HFFc6 (cell line): ENCODE results near the gene TMEM239. TPM values are rescaled to one million over a fixed set of nuclear protein-coding genes. Genes with fewer than 3 reads are reported as not detected.

Source experiments
- DNase-seq: peaks from one replicate; pipeline ENCODE4 v3.0.0-alpha.2; 2018
- H3K27ac Mint-ChIP-seq: 2 replicates; pipeline ENCODE4 v1.8.0; 2020; ENCODE audit warnings: mild to moderate bottlenecking, mixed read lengths
- H3K27me3 Mint-ChIP-seq: 2 replicates; pipeline ENCODE4 v1.8.0; 2021; ENCODE audit warnings: mild to moderate bottlenecking, moderate library complexity, mixed read lengths; ENCODE audit not compliant: insufficient read depth
- H3K36me3 Mint-ChIP-seq: 2 replicates; pipeline ENCODE4 v1.8.0; 2021; ENCODE audit warnings: low read depth, mixed read lengths
- H3K4me1 Mint-ChIP-seq: 2 replicates; pipeline ENCODE4 v1.8.0; 2020; ENCODE audit warnings: low read depth, mixed read lengths
- H3K4me3 Mint-ChIP-seq: 2 replicates; pipeline ENCODE4 v1.8.0; 2020; ENCODE audit warnings: mild to moderate bottlenecking, moderate library complexity, mixed read lengths
- H3K9me3 Mint-ChIP-seq: 2 replicates; pipeline ENCODE4 v1.8.0; 2020; ENCODE audit warnings: mild to moderate bottlenecking, mixed read lengths
- total RNA-seq, 6 experiments: library from RNA; stranded (reverse); fragmentation: NEBNext Ultra II Directional; extraction: Animal tissue kit (Norgen Biotek cat#: 25700); gene quantifications; 2 replicates in 1 of 6; 3 replicates in 5 of 6; pipeline ENCODE4 v1.2.3, GENCODE V29; 2021
- TF ChIP-seq, protein P1 (sequence below): fragments of 200-600 bp; sonication (generic); IDR thresholded peaks from 2 replicates; pipeline ENCODE4 v1.5.0; 2021; ENCODE audit warnings: antibody characterized with exemption, mild to moderate bottlenecking

The TMEM239 gene
- total RNA-seq, 6 experiments from 2014 or later, result not detected

DNA sequence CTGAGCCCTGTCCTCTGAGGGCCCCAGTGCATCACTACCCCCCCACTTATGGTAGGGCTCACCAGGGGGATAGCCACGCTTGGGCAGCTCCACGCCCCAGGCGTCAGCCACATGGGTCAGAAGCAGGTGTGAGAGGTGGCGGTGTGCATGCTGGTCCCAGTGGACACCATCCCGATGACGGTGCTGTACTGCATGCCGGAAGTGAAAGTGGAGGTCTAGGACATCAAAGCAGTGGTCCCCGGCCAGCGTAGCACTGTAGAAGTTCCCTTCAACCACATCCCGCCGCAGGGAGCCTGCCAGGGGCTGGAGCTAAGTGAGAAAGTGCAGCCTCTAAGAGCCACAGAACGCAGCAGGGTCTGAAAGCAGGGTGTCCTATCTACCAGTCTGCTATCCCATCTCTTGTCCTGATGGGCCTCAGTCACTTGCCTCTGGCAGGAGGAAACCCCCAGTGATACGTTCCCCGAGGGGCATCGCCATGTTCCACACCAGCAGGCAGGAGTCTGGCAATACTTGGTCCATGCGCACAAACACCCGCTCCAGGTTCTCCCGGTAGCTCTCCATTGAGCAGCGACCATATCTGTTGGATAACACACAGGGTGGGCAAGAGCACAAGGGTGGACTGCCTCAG lies 22.1 kb downstream of the TMEM239 start:
- no peak overlapping the region for H3K4me3 Mint-ChIP-seq
- H3K36me3 Mint-ChIP-seq, result peaks cover 22% of the 10 kb centered on the region
- no peaks in the 10 kb centered on the region for H3K9me3 Mint-ChIP-seq
- TF ChIP-seq, protein P1, sequence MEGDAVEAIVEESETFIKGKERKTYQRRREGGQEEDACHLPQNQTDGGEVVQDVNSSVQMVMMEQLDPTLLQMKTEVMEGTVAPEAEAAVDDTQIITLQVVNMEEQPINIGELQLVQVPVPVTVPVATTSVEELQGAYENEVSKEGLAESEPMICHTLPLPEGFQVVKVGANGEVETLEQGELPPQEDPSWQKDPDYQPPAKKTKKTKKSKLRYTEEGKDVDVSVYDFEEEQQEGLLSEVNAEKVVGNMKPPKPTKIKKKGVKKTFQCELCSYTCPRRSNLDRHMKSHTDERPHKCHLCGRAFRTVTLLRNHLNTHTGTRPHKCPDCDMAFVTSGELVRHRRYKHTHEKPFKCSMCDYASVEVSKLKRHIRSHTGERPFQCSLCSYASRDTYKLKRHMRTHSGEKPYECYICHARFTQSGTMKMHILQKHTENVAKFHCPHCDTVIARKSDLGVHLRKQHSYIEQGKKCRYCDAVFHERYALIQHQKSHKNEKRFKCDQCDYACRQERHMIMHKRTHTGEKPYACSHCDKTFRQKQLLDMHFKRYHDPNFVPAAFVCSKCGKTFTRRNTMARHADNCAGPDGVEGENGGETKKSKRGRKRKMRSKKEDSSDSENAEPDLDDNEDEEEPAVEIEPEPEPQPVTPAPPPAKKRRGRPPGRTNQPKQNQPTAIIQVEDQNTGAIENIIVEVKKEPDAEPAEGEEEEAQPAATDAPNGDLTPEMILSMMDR, result no peak
- no peaks in the 10 kb centered on the region for H3K27me3 Mint-ChIP-seq
- H3K4me1 Mint-ChIP-seq, result peaks cover 23% of the 10 kb centered on the region
- DNase-seq, result no peak
- no peak overlapping the region for H3K27ac Mint-ChIP-seq

DNA sequence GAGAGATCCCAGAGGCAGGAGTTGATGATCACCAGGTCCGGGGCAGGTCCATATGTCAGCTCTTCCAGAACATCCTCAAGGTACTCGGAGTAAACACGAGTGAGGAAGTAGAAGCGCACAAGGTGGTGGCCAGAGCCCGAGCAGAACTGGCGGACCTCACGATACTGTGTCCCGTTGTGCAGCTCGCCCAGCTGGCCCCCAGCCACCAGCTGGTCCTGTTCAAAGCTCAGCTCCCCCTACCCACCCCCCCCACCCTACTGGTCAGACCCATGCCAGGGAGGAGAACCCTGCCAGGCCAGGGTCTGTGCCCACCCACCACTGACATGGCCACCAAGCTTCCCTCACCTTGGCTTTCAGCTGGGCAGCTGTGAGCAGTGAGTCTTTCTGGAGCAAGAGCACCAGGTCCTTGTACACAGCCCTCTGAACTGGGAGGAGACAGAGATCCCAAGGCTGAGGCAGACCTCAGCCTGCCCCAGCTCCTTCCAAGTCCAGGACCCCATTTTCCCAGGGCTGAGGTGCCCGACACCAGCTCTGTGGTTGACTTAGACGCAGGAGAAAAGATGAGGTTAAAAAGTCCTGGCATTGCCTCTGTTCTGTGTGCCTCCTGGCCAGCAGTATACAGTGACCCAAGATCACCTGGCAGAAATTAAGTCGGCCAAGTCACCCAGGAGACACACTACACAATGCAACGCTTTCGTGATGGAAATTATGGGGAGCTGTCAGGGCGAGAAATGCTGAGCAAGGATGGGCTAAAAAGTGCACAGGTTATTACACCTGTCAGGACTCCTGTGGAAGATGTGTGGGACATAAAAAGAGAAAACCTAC lies 22.9 kb downstream of the TMEM239 start:
- Mint-ChIP-seq H3K36me3 (peaks cover 27% of the 10 kb centered on the region), H3K9me3 (no peaks in the 10 kb centered on the region), H3K4me3 (peak overlapping the region; percentile 82), H3K27ac (peak overlapping the region; percentile 83), H3K27me3 (no peaks in the 10 kb centered on the region), H3K4me1 (peaks cover 23% of the 10 kb centered on the region)
- TF ChIP-seq, protein P1, result no peak
- no peak for DNase-seq

DNA sequence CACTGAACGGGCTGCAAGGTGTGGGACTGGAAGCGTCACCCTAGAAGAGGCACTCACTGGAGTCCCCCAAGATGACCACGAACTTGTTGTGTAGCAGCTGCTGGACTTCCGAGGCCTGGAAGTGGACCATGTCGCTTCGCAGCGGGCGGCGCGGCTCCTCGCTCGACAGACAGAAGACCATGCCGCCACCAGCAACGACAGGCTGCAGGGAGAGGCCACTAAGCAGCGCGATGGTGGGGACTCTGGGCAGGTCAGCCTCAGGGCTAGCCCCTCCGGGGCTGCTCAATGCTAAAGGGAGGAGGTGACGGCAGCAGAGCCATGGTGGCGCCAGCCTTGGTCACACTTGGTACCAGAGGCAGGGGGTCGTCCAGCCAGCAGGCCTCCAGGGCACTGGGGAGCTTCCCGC lies 23.6 kb downstream of the TMEM239 start:
- peaks cover 33% of the 10 kb centered on the region for H3K36me3 Mint-ChIP-seq
- TF ChIP-seq, protein P1, result no peak

DNA sequence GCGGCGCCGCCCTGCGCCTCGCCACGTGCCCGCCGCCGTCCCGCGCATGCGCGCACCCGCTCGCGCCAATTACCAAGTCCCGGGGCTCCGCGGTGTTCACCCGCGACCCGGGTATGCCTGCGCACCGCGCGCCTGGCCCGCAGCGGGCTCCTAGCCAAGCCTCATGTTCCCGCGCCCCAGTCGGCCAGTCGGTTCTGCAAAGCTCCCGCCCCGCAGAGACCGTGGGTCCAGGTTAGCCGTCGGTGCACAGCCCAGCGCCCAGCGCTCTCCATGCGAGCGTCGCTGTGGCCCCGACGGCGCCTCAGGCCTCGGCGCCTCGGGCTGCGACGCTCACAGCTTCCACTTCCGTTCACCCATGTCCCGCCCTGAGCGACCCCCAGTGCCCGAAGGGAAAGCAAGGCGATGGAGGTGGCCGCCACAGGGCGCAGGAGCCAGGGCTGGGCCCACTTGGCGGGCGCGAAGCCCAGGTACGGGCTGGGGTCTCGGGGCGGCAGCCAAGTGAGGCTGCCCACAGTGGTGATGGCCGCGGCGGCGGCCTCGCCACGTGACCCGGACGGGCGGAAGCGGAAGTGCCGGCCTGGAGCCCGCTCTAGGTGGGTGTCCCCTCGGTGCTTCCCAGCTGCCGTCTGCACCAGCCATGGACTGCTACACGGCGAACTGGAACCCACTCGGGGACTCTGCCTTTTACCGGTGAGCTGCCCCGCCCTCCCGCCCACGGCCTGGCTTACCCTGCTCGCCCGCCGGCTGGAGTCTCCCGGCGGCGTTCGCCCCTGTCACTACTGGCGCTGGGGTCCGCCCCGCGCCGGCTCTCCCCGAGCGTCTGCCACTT lies 24.2 kb downstream of the TMEM239 start, which contains the start of the genes PCED1A and VPS16:
Gene PCED1A, minus strand, starts transcription at position 518 of the 829 bp plus-strand sequence. CDS start 743 bp downstream, outside the sequence.
Gene VPS16, plus strand, starts transcription at position 608 of the 829 bp plus-strand sequence. Its CDS starts 30 bp downstream, at position 638.
- Mint-ChIP-seq H3K9me3 (no peaks in the 10 kb centered on the region), H3K27me3 (no peaks in the 10 kb centered on the region), H3K36me3 (peaks cover 27% of the 10 kb centered on the region), H3K27ac (peak within 1 kb of the TSS; percentile 90), H3K4me1 (peaks cover 23% of the 10 kb centered on the region), H3K4me3 (peak within 1 kb of the TSS; percentile 97)
- peak; percentile 80 for DNase-seq
- TF ChIP-seq, protein P1, result no peak

More for the DNA sequence above, 23.6 kb downstream of the TMEM239 start:
- H3K4me3 Mint-ChIP-seq, result peak overlapping the region; percentile 82
- H3K4me1 Mint-ChIP-seq, result peaks cover 23% of the 10 kb centered on the region
- DNase-seq, result no peak
- peak overlapping the region; percentile 83 for H3K27ac Mint-ChIP-seq
- H3K9me3 Mint-ChIP-seq, result no peaks in the 10 kb centered on the region
- H3K27me3 Mint-ChIP-seq, result no peaks in the 10 kb centered on the region

DNA sequence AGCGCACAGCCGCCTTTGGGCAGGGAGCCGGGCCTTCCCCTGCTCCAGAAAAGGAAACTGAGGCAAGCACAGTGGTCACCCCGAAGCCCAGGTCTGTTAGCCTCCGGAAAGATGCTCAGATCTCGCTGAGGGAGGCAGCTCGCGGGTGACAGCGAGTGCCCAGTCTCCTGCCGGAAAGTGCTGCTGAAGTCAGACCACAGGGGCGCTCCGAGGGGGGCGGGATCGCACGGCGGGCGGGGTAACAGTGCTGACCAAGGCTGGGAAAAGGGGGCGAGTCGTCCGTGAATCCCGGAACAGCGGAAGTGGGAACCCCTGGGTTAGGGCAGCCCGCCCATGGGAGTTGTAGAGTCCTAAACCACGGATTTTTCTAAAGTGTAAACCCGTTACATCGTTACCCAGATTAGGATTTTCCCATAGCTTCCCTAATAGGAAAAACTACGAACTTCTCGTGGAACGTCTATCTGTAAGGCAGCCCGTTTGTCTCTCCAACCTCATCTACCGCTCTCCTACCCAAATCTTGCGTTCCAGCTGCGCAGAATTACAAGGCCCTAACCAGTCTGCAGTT lies 24.9 kb downstream of the TMEM239 start:
- Mint-ChIP-seq H3K27ac (peak overlapping the region; percentile 90), H3K4me3 (peak overlapping the region; percentile 97), H3K36me3 (peaks cover 26% of the 10 kb centered on the region), H3K4me1 (peaks cover 23% of the 10 kb centered on the region), H3K27me3 (no peaks in the 10 kb centered on the region), H3K9me3 (no peaks in the 10 kb centered on the region)
- TF ChIP-seq, protein P1, result no peak
- peak; percentile 54 for DNase-seq
